NCI-H187 treated with DMSO at 0.1 percent for 48 hours (cell line): ENCODE data around the gene HOXA3.

Source experiments
- DNase-seq: peaks from one replicate; lab custom pipeline; 2025; lab: John Stamatoyannopoulos, UW

HOXA3 gene

DNA sequence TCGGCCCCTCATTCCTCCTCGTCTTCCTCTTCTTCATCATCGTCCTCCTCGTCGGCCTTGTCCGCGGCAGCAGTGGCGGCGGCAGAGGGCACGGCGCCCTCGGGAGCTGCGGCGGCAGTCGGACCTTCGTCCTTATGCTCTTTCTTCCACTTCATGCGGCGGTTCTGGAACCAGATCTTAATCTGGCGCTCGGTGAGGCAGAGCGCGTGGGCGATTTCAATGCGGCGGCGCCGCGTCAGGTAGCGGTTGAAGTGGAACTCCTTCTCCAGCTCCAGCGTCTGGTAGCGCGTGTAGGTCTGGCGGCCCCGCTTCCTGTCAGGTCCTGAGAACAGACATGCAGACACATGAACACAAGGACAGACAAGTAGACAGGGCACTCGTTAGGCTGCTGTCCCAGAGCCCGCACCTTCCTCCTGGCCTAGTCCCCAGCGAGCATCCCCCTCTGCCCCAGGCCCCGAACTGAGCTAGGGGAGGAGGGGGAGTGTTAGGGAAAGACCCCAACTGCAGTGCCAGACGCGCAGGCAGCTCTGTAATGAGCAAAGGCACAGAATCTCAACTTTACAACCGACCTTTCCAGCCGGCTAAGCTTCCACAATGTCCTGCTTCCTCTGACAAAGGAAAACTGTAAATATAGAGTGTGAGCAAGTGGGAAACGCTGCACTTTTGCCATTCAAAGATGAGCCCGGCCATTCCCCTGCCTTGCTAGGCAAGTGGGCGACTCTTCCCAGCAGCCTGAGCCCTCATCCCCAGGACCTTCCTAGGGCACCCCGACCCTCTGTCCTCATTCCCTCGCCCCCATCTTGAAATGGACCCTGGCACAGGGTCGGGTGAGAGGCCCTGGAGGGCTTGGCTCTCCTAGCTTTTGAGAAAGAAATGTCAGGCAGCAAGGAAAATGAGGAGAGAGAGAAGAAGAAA is 2.8 kb upstream of the HOXA3 start:
- DNase-seq: no peak

GRCh38 chr7:27154369-27154768 is 2.0 kb upstream of the HOXA3 start:
- no peak for DNase-seq

DNA sequence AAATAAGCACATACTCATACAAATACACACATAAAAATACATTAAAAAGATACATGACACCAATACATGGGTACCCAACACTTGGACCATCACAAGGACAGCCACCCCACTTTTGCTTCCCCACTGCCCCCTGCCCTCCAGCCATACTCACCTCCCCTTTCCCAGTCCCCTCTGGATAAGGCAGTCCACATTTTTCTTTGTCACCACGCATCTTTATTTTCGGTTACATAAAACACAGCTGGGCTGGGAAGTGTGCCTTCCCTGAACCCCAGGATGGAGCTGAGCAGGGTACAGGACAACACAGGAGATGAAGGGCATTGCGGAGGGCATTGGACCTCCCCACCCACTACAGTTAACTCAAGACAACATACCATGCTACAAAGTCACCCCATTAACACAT is 1.1 kb upstream of the HOXA3 start:
- no peak for DNase-seq

DNA sequence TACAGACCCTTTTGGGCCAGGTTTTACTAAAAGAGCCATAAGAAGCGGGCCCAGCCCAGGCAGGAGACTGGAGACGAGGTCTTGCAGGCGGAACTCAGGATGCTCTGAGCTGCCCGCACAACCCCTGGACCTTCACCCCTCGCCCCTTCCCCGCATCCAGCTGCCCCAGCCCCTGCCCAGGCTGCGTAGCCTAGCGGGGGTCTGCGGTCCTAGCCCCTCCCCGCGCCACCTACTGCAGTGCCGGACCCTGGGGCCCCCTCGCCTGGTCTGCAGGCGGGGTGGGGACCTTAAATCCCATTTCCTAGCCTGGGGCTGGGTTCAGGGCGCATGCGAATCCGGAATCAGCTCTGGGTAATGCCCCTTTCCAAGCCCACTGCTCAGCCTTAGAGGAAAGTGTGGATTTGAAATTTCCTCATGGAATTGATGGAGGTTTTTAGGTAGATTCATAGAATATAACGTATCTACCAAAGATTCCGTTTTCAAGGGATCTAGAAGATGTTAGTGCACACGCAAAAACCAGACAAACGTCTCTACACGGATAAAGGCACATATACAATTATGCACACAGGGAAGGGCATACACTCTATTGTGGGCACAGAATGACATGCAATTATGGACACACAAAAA is 546 bp upstream of the HOXA3 start:
- DNase-seq: no peak

DNA sequence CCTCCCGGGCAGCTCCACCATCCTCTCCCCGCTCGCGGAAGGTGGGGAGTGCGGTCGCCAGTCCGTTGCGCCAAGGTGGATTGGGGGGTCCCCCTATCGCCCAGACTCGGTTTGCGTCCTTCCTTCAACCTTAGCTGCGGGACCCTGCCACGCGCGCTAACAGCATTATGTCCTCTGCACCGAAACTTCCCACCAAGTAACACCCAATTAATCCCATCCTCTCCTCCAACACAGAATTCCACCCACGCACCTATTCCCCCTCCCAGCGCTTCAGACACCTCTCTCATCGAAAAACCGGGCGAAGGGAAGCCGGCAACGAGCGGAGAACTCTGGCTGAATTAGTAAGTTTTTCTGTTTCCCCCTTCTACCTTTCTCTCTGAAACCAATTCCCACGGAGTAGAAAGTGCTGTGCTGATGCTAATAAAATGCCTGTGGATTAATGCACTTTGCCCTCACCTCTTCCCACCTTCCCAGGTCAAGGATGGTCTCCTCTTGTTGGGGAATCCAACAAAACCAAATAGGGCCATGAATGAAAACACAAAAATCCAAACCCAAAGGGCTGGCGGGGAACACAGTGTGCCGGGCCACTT is 947 bp downstream of the HOXA3 start:
- DNase-seq: no peak

DNA sequence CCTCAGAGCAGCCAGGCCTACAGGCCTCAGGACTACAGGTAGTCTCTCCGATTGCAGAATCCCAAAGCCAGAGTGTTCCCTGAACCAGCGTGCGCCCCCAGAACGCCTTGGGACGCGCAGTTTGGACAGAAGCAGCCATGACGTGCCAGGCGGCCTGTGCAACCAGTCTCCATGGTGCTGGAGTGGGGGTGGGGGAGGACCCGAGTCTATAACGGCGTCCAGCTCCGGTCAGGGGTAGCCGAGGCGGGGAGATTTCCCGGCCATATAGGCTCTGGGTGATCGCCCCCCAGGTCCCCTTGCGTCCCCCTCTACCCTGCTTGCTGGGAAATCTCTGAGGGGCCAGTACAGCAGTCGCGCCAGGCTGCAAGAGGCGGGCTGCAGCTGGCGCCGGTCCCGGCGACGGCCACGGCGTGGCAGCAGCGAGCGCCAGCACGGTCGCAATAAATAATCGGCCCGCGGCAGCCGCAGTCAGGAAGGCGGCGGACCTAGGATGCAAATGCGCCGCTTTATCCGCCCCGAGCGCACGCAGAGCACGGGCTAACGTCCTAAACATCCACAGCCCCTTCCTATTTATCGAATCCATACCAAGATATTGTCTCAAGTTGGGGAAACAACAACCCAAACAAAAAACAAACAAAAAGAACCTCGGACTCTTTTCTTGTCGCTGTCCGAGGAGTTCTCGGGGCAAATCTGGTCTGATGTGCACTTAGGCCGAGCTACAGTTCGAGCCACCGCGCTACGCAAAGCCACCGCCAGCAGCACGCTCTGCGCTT is 1.6 kb downstream of the HOXA3 start:
- DNase-seq: no peak

DNA sequence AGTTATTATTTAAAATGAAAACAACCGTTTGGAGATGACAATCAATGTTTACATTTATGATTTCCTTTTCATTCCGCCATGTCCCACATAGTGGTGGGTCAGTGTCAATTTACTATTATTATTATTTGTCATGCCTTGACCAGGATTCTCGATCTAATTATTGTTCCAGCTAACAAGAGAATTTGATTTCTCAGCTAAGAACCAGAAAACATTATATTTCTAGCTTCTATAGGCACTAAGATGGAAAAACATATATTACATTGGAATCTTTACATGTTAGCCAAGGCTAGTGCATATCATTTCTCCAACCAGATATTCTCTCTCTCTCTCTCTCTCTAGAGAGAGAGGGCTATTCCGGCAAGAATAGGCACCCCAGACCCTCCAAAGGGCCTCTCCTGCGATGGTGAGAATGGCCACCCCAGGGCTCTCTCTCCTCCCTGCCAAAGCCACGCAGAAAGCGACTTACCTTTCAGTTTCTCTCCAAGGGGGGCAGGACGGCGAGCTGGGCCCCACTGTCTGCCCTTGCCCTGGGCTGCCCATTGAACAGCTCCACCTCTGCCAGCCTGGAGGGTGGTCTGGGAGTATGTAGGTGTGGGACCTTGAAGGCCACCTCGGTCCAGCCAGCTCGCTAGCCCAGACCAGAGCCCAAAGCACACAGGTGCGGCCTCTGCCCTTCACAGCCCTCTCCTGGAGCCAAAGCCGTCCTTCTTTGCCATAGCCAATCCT is 2.4 kb downstream of the HOXA3 start:
- no peak for DNase-seq

GRCh38 chr7:27148756-27149641 is 3.4 kb downstream of the HOXA3 start:
- DNase-seq: no peak

- DNase-seq: no peak
Measured at GRCh38 chr7:27148031-27148755, 4.2 kb downstream of the HOXA3 start.

GRCh38 chr7:27147199-27148030 is 5.0 kb downstream of the HOXA3 start, which contains the start of gene HOXA6:
Gene HOXA6 (minus strand): TSS chr7:27147774. CDS start chr7:27147749, 25 bp downstream.
- no peak for DNase-seq

DNA sequence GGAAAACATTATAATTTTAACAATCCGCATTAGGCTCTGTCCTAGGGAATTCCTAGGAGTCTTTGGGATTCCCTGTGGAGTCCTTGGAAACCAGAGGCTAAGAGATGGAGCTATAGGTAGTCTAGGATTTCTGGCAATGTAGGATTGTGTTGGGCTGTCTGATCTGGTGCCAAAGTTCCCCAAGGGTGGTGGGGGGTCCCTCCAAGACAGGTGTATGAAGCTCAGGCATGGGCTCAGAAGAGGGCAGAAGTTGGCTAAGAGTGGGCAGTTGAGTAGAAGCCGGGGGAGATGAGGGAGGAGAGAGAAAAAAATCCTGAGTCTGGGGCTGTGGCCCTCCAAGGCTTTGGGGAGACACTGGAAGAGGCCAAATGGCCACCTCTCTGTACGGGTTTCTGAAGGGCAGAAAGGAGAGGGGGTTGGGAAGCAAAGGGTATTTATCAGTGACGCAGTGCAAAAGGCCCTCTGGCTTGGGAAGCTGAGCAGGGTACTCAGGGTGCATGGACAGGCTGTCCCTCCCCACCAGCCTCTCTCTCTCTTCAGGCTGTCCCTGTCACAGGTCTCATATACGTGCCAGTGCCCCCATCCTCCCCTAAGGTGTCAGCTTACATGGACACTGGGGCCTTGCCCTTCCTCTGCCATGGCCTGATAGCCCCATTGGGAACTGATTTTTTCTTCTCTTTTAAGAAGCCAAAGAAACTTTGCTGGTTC is 5.7 kb downstream of the HOXA3 start:
- DNase-seq: no peak

DNA sequence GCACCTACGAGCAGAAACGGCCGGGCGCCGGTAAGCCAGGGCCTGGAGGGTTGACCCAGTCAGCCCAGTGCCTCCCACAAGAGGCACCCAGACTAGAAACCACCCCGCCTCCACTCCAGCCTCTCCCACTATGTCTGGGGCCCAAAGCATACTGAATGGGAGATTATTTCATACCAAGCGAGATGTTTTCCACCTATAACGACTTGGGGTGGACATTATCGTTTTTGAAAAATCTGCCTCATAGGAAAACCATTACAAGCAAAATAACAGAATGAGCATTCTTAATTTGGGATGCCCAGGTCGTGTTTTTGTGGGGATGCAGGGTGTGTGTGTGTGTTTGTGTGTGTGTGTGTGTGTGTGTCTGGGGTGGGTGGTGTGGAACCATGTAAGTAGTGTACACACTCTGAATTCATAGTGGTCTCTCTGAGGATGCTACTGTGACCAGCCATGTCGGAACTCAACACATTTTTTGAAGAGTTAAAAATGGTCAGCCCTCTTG is 6.4 kb downstream of the HOXA3 start:
- no peak for DNase-seq

DNA sequence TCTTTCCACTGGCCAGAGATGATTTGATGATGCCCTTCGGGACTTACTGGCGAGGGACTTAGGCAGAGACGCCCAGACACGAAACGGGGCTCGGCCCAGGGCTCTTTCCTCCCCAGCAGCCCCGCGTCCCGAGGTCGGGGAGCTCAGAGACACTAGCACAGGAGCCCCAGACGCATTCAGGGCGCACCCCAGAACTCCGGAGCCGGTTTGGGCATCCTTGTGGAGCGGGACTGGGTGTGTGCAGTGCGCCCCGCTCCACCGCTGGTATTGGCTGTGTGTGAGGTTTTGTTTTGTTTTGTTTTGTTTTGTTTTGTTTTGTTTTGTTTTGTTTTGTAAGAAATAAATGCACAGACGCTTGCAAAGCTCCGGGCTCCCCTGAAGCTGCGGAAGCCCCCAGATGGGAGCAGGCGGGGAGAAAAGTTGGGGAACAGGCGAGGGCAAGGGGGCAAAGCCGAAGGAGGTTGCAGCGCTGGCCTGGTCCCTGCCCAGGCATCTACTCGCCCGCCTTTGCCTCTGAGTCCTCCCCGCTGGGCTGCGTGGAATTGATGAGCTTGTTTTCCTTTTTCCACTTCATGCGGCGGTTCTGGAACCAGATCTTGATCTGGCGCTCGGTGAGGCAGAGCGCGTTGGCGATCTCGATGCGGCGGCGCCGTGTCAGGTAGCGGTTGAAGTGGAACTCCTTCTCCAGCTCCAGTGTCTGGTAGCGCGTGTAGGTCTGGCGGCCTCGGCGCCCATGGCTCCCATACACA is 7.0 kb downstream of the HOXA3 start:
- DNase-seq: no peak

DNA sequence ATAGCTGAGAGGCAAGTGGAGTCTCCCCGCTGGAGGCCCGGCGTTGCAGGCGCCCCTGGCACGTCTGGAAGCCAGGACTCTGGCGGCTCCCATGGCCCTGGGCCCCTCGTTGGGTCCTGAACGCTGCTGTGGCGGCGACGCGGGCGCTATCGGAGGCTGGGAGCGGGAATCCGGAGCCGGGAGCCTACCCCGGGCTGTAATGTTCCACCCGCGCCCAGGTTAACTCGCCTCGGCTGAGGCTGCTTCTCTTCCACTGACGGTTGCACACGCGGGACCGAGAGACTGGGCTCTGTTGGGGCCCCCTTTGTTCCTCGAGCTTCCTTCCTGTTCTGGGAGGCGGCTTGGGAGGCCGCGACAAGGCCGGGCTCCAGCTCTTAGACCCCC is 7.6 kb downstream of the HOXA3 start:
- DNase-seq: no peak

GRCh38 chr7:27143950-27144780 is 8.2 kb downstream of the HOXA3 start:
- DNase-seq: no peak
